Esophagus (tissue), 2 donors: ENCODE data around the gene NMS. TPM values are rescaled to one million over a fixed set of nuclear protein-coding genes. Genes with fewer than 3 reads are reported as not detected.

Experiments
- H3K27ac ChIP-seq, 2 donors: one replicate each; pipeline ENCODE4 v1.5.1; 2013; ENCODE audit warnings: low read depth in 2 of 2, mild to moderate bottlenecking in 2 of 2, inconsistent platforms in 1 of 2, low read length in 1 of 2, moderate library complexity in 1 of 2
- H3K27me3 ChIP-seq, 2 donors: one replicate each; pipeline ENCODE4 v1.6.1; 2013; ENCODE audit warnings: low read length in 2 of 2, control low read depth in 1 of 2, mild to moderate bottlenecking in 1 of 2; ENCODE audit not compliant: insufficient read depth in 2 of 2, control insufficient read depth in 1 of 2
- H3K36me3 ChIP-seq, 2 donors: one replicate each; pipeline ENCODE4 v1.6.1; 2013; ENCODE audit warnings: low read length in 1 of 2; ENCODE audit not compliant: control insufficient read depth in 2 of 2, insufficient read depth in 2 of 2
- H3K4me1 ChIP-seq, 2 donors: one replicate each; pipeline ENCODE4 v1.6.1; 2013; ENCODE audit warnings: low read length in 1 of 2; ENCODE audit not compliant: control insufficient read depth in 2 of 2, insufficient read depth in 2 of 2
- H3K4me3 ChIP-seq, 2 donors: one replicate each; pipeline ENCODE4 v1.5.1; 2013; ENCODE audit warnings: low read length in 2 of 2, mild to moderate bottlenecking in 2 of 2, low read depth in 1 of 2, moderate library complexity in 1 of 2
- H3K9me3 ChIP-seq, 2 donors: one replicate each; pipeline ENCODE4 v1.6.1; 2013; ENCODE audit warnings: mild to moderate bottlenecking in 2 of 2, low read depth in 1 of 2, low read length in 1 of 2, moderate library complexity in 1 of 2; ENCODE audit not compliant: control insufficient read depth in 2 of 2, insufficient read depth in 1 of 2
- WGBS, 2 donors: extraction: QIAGEN DNeasy Blood & Tissue Kit; methylation state at CpG; one replicate each; pipeline ENCODE4 v1.1.7; 2013; 5-methylcytosine and 5-hydroxymethylcytosine counted together
- polyA plus RNA-seq, 2 donors: library from polyadenylated mRNA; stranded (reverse); fragments of 200-250 nt; gene quantifications; one replicate each; pipeline ENCODE4 v1.2.3, GENCODE V29; 2013
- donor health status: healthy with polysubstance abuse.
- donor health status: Bipolar disorder and iron deficiency.

Gene NMS
- polyA plus RNA-seq, 2 donors: not detected

DNA sequence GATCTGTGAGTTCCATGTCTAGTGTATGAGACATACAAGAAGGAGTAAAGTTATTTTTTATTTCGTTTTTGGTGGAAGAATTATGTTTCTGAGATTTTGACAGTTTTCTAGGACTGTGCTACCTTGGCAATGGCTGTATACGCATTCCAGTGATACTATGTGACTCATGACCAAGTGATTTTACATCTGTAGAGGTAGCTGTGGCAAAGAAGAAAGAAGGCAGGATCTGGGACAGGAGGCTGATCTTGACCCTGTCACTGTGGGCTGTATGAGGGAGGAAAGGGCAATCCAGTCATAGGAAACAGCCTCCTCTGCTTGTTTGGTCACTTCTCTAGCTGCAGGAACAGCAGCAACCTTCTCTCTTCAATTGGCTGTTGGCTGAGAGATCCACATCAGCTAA is 48.5 kb downstream of the NMS start:
- no peak overlapping the region for H3K27ac ChIP-seq
- no peaks in the 10 kb centered on the region for H3K9me3 ChIP-seq
- no peak overlapping the region for H3K4me3 ChIP-seq
- no peaks in the 10 kb centered on the region for H3K4me1 ChIP-seq
- no peaks in the 10 kb centered on the region for H3K36me3 ChIP-seq
- no peaks in the 10 kb centered on the region for H3K27me3 ChIP-seq
- WGBS, 2 donors: 62 to 66% methylated on average over 2 of the region's 2 CpGs

DNA sequence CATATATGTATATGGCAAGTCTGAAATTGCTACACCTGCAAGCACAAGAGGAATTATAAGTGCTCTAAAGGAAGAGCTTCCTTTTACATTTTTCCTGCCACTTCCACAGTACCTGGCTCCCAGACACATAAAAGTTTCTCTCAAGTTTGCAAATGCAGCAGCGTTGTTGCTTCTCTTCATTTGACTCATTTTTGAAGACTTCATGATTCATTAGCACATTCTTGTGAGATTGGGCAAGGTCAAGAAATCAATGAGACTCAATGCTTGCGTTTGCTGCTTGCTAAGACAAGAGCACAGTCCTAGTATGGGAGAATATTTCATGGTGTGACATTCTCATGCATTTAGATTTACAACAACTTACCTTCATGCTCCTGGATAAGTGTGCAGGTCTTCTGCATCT is 49.9 kb downstream of the NMS start:
- Histone ChIP-seq H3K27me3 (peaks cover 0 to 1% of the 10 kb centered on the region in 2 donors), H3K4me1 (no peaks in the 10 kb centered on the region), H3K4me3 (no peak overlapping the region), H3K9me3 (no peaks in the 10 kb centered on the region), H3K36me3 (no peaks in the 10 kb centered on the region), H3K27ac (no peak overlapping the region)
- whole genome bisulfite sequencing, 2 donors: 76 to 81% methylated on average over 2 of the region's 2 CpGs

DNA sequence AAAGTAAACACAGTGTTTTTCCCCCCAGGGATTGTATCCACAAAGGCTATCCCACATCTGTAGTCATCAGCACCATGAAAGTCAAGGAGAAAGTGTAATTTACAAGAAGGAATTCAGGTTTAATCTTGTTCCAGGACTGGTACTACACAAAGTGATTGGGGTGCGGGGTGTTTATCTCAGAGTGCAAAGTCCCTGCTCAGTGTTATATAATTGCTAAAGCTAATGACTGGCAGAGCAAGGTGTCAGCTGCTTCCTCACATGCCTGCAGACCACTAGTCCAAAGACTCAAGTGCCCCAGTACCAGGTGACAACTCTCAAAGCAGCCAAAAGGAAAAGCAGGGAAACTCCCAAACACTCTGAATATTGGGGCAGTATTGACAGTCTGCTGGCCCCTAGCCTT is 52.1 kb downstream of the NMS start:
- 69 to 76% methylated on average over 1 of the region's 1 CpG for WGBS, 2 donors
- Histone ChIP-seq H3K27me3 (peaks cover 0 to 3% of the 10 kb centered on the region in 2 donors), H3K4me1 (no peaks in the 10 kb centered on the region), H3K27ac (no peak overlapping the region), H3K36me3 (no peaks in the 10 kb centered on the region), H3K4me3 (no peak overlapping the region), H3K9me3 (no peaks in the 10 kb centered on the region)

DNA sequence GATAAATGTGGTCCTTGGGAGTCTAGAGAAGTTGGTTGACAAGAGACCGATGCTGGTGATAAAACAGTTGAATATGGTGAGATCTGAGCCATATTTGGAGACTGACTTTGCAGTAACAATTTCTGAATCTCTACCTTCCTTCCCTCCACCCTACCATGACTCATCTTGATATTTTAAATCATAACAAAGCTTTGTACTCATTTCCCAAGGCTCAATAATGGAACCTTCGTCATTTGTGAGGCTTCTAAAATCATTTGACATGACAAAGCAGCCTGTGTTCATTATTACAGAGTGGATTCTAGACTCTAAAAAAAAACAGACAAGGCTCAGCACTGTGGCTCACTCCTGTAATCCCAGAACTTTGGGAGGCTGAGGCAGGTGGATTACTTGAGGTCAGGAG is 54.0 kb downstream of the NMS start:
- Histone ChIP-seq H3K36me3 (no peaks in the 10 kb centered on the region), H3K27ac (no peak overlapping the region), H3K27me3 (peaks cover 0 to 3% of the 10 kb centered on the region in 2 donors), H3K9me3 (no peaks in the 10 kb centered on the region), H3K4me3 (no peak overlapping the region), H3K4me1 (no peaks in the 10 kb centered on the region)
- 74 to 77% methylated on average over 2 of the region's 2 CpGs for WGBS, 2 donors

DNA sequence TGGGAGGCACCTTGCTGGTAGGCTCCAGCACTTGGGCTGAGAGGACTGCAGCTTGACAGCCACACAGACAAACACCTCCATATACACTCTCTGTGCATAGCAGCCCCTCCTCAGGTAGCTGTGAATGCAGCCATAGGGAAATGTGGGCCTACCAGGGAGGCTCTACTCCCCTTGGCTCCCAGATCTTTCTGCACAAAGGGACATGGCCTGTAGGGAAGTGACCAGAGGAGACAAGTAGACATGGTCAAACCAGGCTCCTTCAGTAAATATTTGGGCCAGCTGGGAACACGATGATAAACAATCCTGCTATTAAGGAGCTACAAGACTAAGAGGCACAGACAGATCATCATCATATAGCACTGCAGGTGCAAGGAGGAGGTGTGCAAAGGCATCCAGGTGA is 56.6 kb downstream of the NMS start:
- H3K9me3 ChIP-seq: no peaks in the 10 kb centered on the region
- no peak overlapping the region for H3K27ac ChIP-seq
- H3K36me3 ChIP-seq: no peaks in the 10 kb centered on the region
- peaks cover 0 to 3% of the 10 kb centered on the region in 2 donors for H3K27me3 ChIP-seq
- WGBS, 2 donors: 35 to 74% methylated on average over 1 of the region's 1 CpG
- H3K4me1 ChIP-seq: no peaks in the 10 kb centered on the region
- H3K4me3 ChIP-seq: no peak overlapping the region

DNA sequence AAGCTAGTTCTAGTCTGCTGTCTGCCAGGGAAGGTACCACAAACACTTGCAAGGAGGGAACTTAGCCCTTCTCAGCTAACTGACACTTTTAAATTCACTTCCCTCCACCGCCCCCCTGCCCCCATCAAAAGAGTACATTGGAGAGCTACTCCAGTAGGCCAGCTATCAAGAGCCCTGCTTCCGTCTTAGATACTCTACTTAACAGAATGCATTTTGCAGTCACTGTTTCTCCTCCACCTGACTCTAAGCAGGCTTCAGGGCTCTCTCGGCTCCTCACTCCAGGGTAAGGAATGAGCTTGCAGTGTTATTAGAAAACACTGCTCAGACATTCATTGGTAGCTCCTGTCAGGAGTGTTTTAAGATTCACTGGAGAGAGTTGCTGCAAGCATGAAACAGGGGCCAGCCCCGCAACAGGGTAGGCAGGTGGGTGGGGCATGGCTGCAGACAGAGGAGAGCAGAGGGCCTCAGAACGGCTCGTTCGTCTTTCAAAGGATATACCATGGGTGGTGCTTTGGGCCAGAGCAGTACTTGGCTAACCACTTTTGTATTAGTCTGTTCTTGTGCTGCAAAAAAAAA is 57.2 kb downstream of the NMS start:
- WGBS, 2 donors: 67 to 73% methylated on average over 7 of the region's 7 CpGs
- Histone ChIP-seq H3K36me3 (no peaks in the 10 kb centered on the region), H3K4me1 (no peaks in the 10 kb centered on the region), H3K27me3 (peaks cover 0 to 3% of the 10 kb centered on the region in 2 donors), H3K4me3 (no peak overlapping the region), H3K27ac (no peak overlapping the region), H3K9me3 (no peaks in the 10 kb centered on the region)

DNA sequence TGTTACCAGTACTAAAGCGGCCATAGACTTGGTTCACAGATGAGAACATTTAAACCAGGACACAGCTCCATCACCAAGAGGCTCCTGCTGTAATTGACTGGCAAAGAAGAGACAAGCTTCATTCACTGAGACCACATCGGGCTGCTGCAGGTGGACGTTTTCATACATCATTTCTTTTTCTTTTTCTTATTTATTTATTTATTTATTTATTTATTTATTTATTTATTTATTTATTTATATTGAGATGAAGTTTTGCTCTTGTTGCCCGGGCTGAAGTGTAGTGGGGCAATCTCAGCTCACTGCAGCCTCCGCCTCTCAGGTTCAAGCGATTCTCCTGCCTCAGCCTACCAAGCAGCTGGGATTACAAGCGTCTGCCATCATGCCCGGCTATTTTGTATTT is 58.9 kb downstream of the NMS start:
- Histone ChIP-seq H3K27ac (no peak overlapping the region), H3K27me3 (peaks cover 0 to 3% of the 10 kb centered on the region in 2 donors), H3K4me3 (no peak overlapping the region), H3K36me3 (no peaks in the 10 kb centered on the region), H3K4me1 (no peaks in the 10 kb centered on the region), H3K9me3 (peaks cover 0 to 3% of the 10 kb centered on the region in 2 donors)
- 90 to 91% methylated on average over 8 of the region's 8 CpGs for WGBS, 2 donors

DNA sequence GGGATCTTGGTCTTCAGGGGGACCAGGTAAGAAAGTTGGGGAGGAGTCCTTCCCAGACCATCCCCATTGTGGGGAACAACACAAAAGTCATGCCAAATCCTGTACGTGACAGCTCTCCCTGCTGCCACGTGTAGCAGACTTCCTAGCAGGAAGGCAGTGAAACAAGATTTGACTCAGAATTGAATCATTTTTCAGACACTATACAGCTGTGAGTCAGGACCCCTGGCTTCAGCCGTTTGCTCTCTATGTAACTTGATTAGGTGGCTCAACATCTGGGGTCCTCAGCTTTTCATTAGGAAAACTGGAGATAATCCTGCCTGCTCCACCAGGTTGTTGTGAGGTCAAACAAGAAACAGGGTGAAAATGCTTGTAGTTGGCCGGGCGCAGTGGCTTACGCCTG is 59.6 kb downstream of the NMS start:
- peaks cover 0 to 3% of the 10 kb centered on the region in 2 donors for H3K27me3 ChIP-seq
- 67 to 70% methylated on average over 6 of the region's 6 CpGs for WGBS, 2 donors
- no peak overlapping the region for H3K4me3 ChIP-seq
- H3K36me3 ChIP-seq: no peaks in the 10 kb centered on the region
- peaks cover 2 to 3% of the 10 kb centered on the region in 2 donors for H3K9me3 ChIP-seq
- no peaks in the 10 kb centered on the region for H3K4me1 ChIP-seq
- H3K27ac ChIP-seq: no peak overlapping the region

Other genes starting within 250 kb of the NMS start
- under 1 TPM; 0.33 to 0.51 TPM for gene LONRF2, start 148.0 kb upstream of the NMS start, polyA plus RNA-seq
- 1 to 10 TPM in 1 of 2 donors, under 1 TPM in 1; 0.81 to 1.3 TPM for gene CHST10, start 52.8 kb upstream of the NMS start, polyA plus RNA-seq
- gene PDCL3, start 92.5 kb downstream of the NMS start, polyA plus RNA-seq: 10 to 100 TPM; 22.4 to 35.4 TPM